GM23338 (cell line): Measurements from ENCODE around the gene RBBP4. TPM values are rescaled to one million over a fixed set of nuclear protein-coding genes. Genes with fewer than 3 reads are reported as not detected.

Source experiments
- ATAC-seq: fragments of 200-7000 bp; cut with Tn5 transposase; 3 replicates; pipeline ENCODE4 v1.9.1; 2020
- DNase-seq: peaks from one replicate; pipeline ENCODE4 v3.0.0-alpha.2; 2015; ENCODE audit warnings: low spot score
- H2AFZ ChIP-seq: fragments of 200-600 bp; sonication (generic); 2 replicates; pipeline ENCODE4 v1.8.0; 2016; ENCODE audit warnings: antibody characterized with exemption, mild to moderate bottlenecking, moderate library complexity
- H3F3A ChIP-seq: fragments of 200-600 bp; sonication (generic); replicated peaks from 2 replicates; pipeline ENCODE4 v1.8.0; 2017; ENCODE audit warnings: antibody characterized with exemption, mixed run types, low read depth
- H3K27ac ChIP-seq: fragments of 200-600 bp; sonication (generic); 2 replicates; pipeline ENCODE4 v1.6.1; 2016; ENCODE audit warnings: low read depth
- H3K27me3 ChIP-seq: fragments of 200-600 bp; sonication (generic); 2 replicates; pipeline ENCODE4 v1.8.0; 2016; ENCODE audit warnings: mild to moderate bottlenecking, mixed run types, moderate library complexity; ENCODE audit not compliant: insufficient read depth
- H3K36me3 ChIP-seq: fragments of 200-600 bp; sonication (generic); 2 replicates; pipeline ENCODE4 v1.8.0; 2016; ENCODE audit warnings: mild to moderate bottlenecking; ENCODE audit not compliant: insufficient read depth
- H3K4me1 ChIP-seq: fragments of 200-600 bp; sonication (generic); 2 replicates; pipeline ENCODE4 v1.8.0; 2016; ENCODE audit warnings: mild to moderate bottlenecking, moderate library complexity; ENCODE audit not compliant: insufficient read depth
- H3K4me2 ChIP-seq: fragments of 200-600 bp; sonication (generic); 2 replicates; pipeline ENCODE4 v1.7.1; 2017; ENCODE audit warnings: mixed run types
- H3K4me3 ChIP-seq: fragments of 200-600 bp; sonication (generic); 2 replicates; pipeline ENCODE4 v1.6.1; 2016; ENCODE audit warnings: mixed run types
- H3K79me2 ChIP-seq: fragments of 200-600 bp; sonication (generic); replicated peaks from 2 replicates; pipeline ENCODE4 v1.8.0; 2017; ENCODE audit warnings: mild to moderate bottlenecking; ENCODE audit not compliant: insufficient read depth
- H3K9me2 ChIP-seq: fragments of 200-600 bp; sonication (generic); 2 replicates; pipeline ENCODE4 v1.8.0; 2017; ENCODE audit not compliant: insufficient read depth
- H4K20me1 ChIP-seq: fragments of 200-600 bp; sonication (generic); replicated peaks from 2 replicates; pipeline ENCODE4 v1.8.0; 2017; ENCODE audit warnings: mild to moderate bottlenecking; ENCODE audit not compliant: insufficient read depth
- H3K27ac Mint-ChIP-seq: 2 replicates; pipeline ENCODE4 v1.8.0; 2020; ENCODE audit warnings: inconsistent platforms, mild to moderate bottlenecking, moderate library complexity, mixed read lengths
- H3K27me3 Mint-ChIP-seq: 3 replicates; pipeline ENCODE4 v1.8.0; 2022; ENCODE audit warnings: low read depth, mild to moderate bottlenecking, moderate library complexity, mixed read lengths, inconsistent platforms; ENCODE audit not compliant: insufficient read depth, poor library complexity
- H3K36me3 Mint-ChIP-seq: 3 replicates; pipeline ENCODE4 v1.8.0; 2021; ENCODE audit warnings: low read depth, mild to moderate bottlenecking, inconsistent platforms, moderate library complexity, mixed read lengths
- H3K4me1 Mint-ChIP-seq: 3 replicates; pipeline ENCODE4 v1.8.0; 2020; ENCODE audit warnings: mild to moderate bottlenecking, inconsistent platforms, mixed read lengths
- H3K4me3 Mint-ChIP-seq: 3 replicates; pipeline ENCODE4 v1.8.0; 2021; ENCODE audit warnings: moderate library complexity, mild to moderate bottlenecking, inconsistent platforms, mixed read lengths
- H3K9me3 Mint-ChIP-seq: 3 replicates; pipeline ENCODE4 v1.8.0; 2020; ENCODE audit warnings: moderate library complexity, mild to moderate bottlenecking, inconsistent platforms, mixed read lengths
- CREB1 ChIP-seq: fragments of 250-450 bp; sonication (Bioruptor Pico); IDR thresholded peaks from 2 replicates; pipeline ENCODE4 v1.5.0; 2020; ENCODE audit warnings: low read depth, mild to moderate bottlenecking, moderate library complexity
- NANOG ChIP-seq: IDR thresholded peaks from 2 replicates; pipeline ENCODE4 v1.6.1; 2016; ENCODE audit warnings: antibody characterized with exemption, borderline replicate concordance
- ZNF331 ChIP-seq: fragments of 250-450 bp; sonication (Bioruptor Pico); IDR thresholded peaks from 2 replicates; pipeline ENCODE4 v1.5.0; 2020; ENCODE audit warnings: low read depth, mild to moderate bottlenecking, moderate library complexity
- polyA plus RNA-seq: library from polyadenylated mRNA; unstranded; fragments of >200 nt; fragmentation: Nextera tagmentation; extraction: Ambion mirVana; gene quantifications from 2 replicates; pipeline ENCODE4 v1.2.1, GENCODE V29; 2016
- total RNA-seq: library from RNA; depleted of rRNA; stranded (reverse); fragments of >200 nt; shearing (Covaris generic); gene quantifications from 2 replicates; pipeline ENCODE4 v1.2.3, GENCODE V29; 2014
- TF ChIP-seq, protein P1 (sequence below): IDR thresholded peaks from one replicate; pipeline ENCODE4 v1.6.1; 2018; ENCODE audit warnings: antibody characterized with exemption; ENCODE audit not compliant: unreplicated experiment
- TF ChIP-seq, protein P2 (sequence below): fragments of 250-450 bp; sonication (Bioruptor Pico); IDR thresholded peaks from 2 replicates; pipeline ENCODE4 v1.5.0; 2020; ENCODE audit warnings: mild to moderate bottlenecking, moderate library complexity

The RBBP4 gene
- total and polyA plus RNA-seq, 2 experiments from 2014 or later = 262 to 312 TPM

DNA sequence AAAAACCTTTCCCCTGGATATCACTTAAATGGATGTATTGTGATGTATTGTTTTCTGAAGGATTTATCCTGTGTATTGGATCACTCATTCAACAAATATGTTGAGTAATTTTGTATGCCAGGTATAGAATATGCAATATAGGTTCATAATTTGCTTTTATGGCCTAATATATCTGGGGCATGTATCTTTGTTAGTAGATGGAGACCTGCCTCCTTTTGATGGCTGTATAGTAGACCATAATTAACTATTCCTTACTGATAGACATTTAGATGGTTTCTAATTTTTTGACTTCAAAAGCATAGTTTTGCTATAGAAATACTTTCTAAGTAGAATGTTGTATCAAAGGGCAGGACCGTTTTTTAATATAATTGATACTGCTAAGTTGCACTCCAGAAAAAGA is 8.6 kb downstream of the RBBP4 start:
- Histone ChIP-seq H4K20me1 (peaks cover 58% of the 10 kb centered on the region), H3K4me2 (no peak overlapping the region), H3K79me2 (peaks cover 91% of the 10 kb centered on the region), H3K9me2 (no peaks in the 10 kb centered on the region), H3K4me1 (peaks cover 6% of the 10 kb centered on the region; the same call in 1 of the 2 replicates), H3F3A (peaks cover 37% of the 10 kb centered on the region), H2AFZ (no peak overlapping the region), H3K27ac (no peak overlapping the region), H3K36me3 (peaks cover 80% of the 10 kb centered on the region), H3K4me3 (no peak overlapping the region), H3K27me3 (no peaks in the 10 kb centered on the region)
- peaks cover 12% of the 10 kb centered on the region for H3K27me3 Mint-ChIP-seq
- peaks cover 7% of the 10 kb centered on the region; the same call in 2 of the 3 replicates for H3K4me1 Mint-ChIP-seq
- H3K36me3 Mint-ChIP-seq = peaks cover 95% of the 10 kb centered on the region
- no peak overlapping the region for H3K4me3 Mint-ChIP-seq
- TF ChIP-seq ZNF331 = no peak
- TF ChIP-seq, protein P1, sequence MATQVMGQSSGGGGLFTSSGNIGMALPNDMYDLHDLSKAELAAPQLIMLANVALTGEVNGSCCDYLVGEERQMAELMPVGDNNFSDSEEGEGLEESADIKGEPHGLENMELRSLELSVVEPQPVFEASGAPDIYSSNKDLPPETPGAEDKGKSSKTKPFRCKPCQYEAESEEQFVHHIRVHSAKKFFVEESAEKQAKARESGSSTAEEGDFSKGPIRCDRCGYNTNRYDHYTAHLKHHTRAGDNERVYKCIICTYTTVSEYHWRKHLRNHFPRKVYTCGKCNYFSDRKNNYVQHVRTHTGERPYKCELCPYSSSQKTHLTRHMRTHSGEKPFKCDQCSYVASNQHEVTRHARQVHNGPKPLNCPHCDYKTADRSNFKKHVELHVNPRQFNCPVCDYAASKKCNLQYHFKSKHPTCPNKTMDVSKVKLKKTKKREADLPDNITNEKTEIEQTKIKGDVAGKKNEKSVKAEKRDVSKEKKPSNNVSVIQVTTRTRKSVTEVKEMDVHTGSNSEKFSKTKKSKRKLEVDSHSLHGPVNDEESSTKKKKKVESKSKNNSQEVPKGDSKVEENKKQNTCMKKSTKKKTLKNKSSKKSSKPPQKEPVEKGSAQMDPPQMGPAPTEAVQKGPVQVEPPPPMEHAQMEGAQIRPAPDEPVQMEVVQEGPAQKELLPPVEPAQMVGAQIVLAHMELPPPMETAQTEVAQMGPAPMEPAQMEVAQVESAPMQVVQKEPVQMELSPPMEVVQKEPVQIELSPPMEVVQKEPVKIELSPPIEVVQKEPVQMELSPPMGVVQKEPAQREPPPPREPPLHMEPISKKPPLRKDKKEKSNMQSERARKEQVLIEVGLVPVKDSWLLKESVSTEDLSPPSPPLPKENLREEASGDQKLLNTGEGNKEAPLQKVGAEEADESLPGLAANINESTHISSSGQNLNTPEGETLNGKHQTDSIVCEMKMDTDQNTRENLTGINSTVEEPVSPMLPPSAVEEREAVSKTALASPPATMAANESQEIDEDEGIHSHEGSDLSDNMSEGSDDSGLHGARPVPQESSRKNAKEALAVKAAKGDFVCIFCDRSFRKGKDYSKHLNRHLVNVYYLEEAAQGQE = no peak
- TF ChIP-seq NANOG = no peak
- TF ChIP-seq, protein P2, sequence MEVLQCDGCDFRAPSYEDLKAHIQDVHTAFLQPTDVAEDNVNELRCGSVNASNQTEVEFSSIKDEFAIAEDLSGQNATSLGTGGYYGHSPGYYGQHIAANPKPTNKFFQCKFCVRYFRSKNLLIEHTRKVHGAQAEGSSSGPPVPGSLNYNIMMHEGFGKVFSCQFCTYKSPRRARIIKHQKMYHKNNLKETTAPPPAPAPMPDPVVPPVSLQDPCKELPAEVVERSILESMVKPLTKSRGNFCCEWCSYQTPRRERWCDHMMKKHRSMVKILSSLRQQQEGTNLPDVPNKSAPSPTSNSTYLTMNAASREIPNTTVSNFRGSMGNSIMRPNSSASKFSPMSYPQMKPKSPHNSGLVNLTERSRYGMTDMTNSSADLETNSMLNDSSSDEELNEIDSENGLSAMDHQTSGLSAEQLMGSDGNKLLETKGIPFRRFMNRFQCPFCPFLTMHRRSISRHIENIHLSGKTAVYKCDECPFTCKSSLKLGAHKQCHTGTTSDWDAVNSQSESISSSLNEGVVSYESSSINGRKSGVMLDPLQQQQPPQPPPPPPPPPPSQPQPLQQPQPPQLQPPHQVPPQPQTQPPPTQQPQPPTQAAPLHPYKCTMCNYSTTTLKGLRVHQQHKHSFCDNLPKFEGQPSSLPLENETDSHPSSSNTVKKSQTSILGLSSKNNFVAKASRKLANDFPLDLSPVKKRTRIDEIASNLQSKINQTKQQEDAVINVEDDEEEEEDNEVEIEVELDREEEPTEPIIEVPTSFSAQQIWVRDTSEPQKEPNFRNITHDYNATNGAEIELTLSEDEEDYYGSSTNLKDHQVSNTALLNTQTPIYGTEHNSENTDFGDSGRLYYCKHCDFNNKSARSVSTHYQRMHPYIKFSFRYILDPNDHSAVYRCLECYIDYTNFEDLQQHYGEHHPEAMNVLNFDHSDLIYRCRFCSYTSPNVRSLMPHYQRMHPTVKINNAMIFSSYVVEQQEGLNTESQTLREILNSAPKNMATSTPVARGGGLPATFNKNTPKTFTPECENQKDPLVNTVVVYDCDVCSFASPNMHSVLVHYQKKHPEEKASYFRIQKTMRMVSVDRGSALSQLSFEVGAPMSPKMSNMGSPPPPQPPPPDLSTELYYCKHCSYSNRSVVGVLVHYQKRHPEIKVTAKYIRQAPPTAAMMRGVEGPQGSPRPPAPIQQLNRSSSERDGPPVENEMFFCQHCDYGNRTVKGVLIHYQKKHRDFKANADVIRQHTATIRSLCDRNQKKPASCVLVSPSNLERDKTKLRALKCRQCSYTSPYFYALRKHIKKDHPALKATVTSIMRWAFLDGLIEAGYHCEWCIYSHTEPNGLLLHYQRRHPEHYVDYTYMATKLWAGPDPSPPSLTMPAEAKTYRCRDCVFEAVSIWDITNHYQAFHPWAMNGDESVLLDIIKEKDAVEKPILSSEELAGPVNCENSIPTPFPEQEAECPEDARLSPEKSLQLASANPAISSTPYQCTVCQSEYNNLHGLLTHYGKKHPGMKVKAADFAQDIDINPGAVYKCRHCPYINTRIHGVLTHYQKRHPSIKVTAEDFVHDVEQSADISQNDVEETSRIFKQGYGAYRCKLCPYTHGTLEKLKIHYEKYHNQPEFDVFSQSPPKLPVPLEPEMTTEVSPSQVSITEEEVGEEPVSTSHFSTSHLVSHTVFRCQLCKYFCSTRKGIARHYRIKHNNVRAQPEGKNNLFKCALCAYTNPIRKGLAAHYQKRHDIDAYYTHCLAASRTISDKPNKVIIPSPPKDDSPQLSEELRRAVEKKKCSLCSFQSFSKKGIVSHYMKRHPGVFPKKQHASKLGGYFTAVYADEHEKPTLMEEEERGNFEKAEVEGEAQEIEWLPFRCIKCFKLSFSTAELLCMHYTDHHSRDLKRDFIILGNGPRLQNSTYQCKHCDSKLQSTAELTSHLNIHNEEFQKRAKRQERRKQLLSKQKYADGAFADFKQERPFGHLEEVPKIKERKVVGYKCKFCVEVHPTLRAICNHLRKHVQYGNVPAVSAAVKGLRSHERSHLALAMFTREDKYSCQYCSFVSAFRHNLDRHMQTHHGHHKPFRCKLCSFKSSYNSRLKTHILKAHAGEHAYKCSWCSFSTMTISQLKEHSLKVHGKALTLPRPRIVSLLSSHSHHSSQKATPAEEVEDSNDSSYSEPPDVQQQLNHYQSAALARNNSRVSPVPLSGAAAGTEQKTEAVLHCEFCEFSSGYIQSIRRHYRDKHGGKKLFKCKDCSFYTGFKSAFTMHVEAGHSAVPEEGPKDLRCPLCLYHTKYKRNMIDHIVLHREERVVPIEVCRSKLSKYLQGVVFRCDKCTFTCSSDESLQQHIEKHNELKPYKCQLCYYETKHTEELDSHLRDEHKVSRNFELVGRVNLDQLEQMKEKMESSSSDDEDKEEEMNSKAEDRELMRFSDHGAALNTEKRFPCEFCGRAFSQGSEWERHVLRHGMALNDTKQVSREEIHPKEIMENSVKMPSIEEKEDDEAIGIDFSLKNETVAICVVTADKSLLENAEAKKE (CRISPR knock-in tag) = no peak
- TF ChIP-seq CREB1 (CRISPR knock-in tag) = no peak
- no peak overlapping the region for H3K27ac Mint-ChIP-seq
- DNase-seq = no peak
- ATAC-seq = no peak
- H3K9me3 Mint-ChIP-seq = no peaks in the 10 kb centered on the region
